ENCODE data around the gene PIERCE2. TPM values are rescaled to one million over a fixed set of nuclear protein-coding genes. Genes with fewer than 3 reads are reported as not detected.
A peak's percentile ranks its signal among the peaks of the same experiment; 100 is the strongest.
"Not testable (repeated sequence)": the region's sequence is repeated elsewhere in the genome, so short reads cannot be mapped to it uniquely, and the experiment has no call there.

PIERCE2 gene
- total and polyA plus RNA-seq, 8 donors: 2.8 to 9.7 (median 4.6) TPM

DNA sequence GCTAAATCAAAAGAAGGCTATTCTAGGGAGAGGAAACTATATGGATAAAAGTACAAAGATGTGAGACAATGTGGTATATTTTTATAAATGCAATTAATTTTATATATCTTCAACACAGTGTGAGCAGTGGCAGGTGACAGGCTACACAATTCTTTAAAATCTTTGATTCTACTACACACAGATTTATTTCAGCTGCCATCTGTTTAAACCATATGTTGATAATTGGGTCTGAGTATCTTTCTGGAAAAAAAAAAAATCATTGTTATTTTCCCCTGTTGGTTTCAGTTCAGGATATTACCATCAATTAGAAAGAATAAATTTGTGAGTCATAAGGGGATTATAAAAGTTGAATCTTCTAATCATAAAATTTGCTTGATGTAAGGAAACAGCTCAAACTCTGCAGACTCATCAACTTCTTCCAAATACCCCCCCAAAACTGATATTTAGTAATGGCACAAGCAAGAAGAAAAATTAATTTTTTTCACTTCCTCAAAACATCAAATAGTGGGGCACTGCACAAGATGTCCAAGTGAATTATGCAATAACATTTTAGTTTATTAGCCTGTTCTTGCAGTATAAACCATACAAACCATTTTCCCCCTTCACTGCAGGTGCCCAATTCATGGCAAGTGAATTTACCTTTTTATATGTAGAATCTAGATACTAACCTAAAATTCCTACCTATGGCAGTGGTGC lies 12.0 kb downstream of the PIERCE2 start:
- DNase-seq: no peak

DNA sequence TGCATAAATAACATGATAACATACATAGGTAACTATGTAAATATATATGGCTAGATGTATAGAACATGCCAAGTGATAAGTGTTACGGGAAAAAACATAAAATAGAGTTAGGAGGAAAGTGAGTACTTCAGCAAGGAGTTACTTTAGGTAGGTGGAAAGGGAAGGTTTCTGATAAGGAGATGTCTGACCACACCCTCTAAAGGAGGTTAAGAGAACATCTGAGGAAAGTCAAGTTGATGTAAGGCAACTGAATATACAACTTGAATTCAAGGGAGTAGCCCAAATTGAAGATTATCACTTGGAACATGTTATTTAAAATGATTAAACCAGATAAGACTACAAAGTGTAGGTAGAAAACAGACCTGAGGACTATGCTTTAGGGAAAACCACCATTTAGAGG lies 13.8 kb downstream of the PIERCE2 start:
- Histone ChIP-seq H3K27ac (no peak overlapping the region), H3K36me3 (no peaks in the 10 kb centered on the region), H3K4me3 (no peak overlapping the region), H3K4me1 (no peaks in the 10 kb centered on the region), H3K27me3 (no peaks in the 10 kb centered on the region), H3K9me3 (no peaks in the 10 kb centered on the region)
- intact Hi-C loops (cut with DNase I): no loop called here
- no peak for DNase-seq
- TF ChIP-seq, protein P1, sequence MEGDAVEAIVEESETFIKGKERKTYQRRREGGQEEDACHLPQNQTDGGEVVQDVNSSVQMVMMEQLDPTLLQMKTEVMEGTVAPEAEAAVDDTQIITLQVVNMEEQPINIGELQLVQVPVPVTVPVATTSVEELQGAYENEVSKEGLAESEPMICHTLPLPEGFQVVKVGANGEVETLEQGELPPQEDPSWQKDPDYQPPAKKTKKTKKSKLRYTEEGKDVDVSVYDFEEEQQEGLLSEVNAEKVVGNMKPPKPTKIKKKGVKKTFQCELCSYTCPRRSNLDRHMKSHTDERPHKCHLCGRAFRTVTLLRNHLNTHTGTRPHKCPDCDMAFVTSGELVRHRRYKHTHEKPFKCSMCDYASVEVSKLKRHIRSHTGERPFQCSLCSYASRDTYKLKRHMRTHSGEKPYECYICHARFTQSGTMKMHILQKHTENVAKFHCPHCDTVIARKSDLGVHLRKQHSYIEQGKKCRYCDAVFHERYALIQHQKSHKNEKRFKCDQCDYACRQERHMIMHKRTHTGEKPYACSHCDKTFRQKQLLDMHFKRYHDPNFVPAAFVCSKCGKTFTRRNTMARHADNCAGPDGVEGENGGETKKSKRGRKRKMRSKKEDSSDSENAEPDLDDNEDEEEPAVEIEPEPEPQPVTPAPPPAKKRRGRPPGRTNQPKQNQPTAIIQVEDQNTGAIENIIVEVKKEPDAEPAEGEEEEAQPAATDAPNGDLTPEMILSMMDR (IDR thresholded peaks at IDR 0.05): no peak
- no peak for FAIRE-seq
- ATAC-seq: no peak
- 0% methylated on average over 1 of the region's 1 CpG for WGBS, 2 donors

More for the DNA sequence above, 12.0 kb downstream of the PIERCE2 start:
- FAIRE-seq (no peak), ATAC-seq (no peak)
- TF ChIP-seq, protein P1 (IDR thresholded peaks at IDR 0.05): no peak
- intact Hi-C loops (cut with DNase I): no loop called here
- no peak overlapping the region for H3K4me3 ChIP-seq
- no peaks in the 10 kb centered on the region for H3K36me3 ChIP-seq
- H3K27me3 ChIP-seq: no peaks in the 10 kb centered on the region
- no peak overlapping the region for H3K27ac ChIP-seq
- H3K9me3 ChIP-seq: no peaks in the 10 kb centered on the region
- no peaks in the 10 kb centered on the region for H3K4me1 ChIP-seq

DNA sequence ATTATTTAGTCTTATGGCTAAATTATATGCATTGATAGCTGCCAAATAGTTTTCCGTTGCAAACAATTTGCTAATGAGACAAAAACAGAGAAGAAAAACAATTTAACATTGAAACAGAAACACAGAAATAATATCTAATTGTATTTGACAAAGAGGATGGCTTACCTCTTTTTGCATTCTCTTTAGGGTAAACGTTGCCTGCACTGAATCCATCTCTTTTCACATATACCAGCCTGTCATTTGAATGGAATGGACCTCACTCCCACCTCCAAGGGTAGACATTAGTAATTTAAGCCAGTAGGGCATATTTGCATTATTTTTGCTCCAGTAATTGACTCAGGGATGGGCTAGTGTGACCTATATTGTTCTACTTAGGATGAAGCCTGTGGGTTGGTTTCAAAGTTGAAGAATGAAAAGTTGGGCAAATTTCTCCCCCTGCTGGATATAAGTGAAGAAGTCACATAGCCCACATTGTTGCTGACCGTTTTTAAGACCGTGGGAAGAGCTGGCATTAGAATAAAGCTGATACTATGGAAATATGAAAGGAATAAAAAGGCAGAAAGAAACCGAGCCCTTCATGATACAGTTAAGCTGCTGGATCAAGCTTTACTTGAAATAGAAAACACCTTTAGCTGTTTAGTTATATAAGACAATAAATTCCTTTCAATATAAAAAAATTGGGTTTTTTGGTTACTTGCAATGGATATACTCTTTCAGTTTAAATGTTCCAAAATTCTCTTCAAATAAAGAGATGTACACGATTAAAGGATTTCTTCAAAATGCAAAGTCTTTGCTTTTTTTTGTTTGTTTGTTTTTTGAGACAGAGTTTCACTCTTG lies 26.9 kb downstream of the PIERCE2 start:
- intact Hi-C loops (cut with DNase I): loop anchor here in 1 of 3 donors (10.0 kb wide), 1 partner anchor 220 kb away; no protein-coding TSS in a partner anchor
- H3K4me3 ChIP-seq: no peak overlapping the region
- H3K9me3 ChIP-seq: no peaks in the 10 kb centered on the region
- ATAC-seq: peak in 3 of 4 donors; percentile 80 to 85 (median 84)
- no peaks in the 10 kb centered on the region for H3K36me3 ChIP-seq
- H3K4me1 ChIP-seq: no peaks in the 10 kb centered on the region
- TF ChIP-seq, protein P1 (IDR thresholded peaks at IDR 0.05): peak in 2 of 4 donors; percentile 21 to 31
- peak; percentile 73 for FAIRE-seq
- WGBS, 2 donors: 34 to 36% methylated on average over 6 of the region's 6 CpGs
- no peak overlapping the region for H3K27ac ChIP-seq
- no peak for DNase-seq
- H3K27me3 ChIP-seq: no peaks in the 10 kb centered on the region

DNA sequence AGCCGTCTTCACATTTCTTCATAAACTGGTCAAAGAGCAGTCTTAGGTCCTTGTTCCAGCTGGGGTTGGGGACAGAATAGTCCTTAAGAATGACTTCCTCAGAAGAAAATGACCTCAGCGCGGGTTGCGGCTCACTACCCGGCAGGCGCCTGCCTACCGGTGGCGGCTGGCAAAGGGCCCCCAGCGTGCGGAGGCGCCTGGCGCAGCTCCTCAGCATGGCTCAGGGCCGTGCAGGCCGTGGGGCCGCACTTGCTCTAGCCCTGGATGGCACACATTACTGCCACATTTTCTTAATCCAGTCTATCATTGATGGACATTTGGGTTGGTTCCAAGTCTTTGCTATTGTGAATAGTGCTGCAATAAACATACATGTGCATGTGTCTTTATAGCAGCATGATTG lies 34.8 kb downstream of the PIERCE2 start:
- H3K27me3 ChIP-seq; intact Hi-C loops (cut with DNase I); H3K27ac ChIP-seq; H3K4me3 ChIP-seq; FAIRE-seq; DNase-seq; ATAC-seq; H3K4me1 ChIP-seq; H3K36me3 ChIP-seq; H3K9me3 ChIP-seq: not testable (repeated sequence)
- WGBS, 2 donors: 87 to 99% methylated on average over 15 of the region's 15 CpGs

DNA sequence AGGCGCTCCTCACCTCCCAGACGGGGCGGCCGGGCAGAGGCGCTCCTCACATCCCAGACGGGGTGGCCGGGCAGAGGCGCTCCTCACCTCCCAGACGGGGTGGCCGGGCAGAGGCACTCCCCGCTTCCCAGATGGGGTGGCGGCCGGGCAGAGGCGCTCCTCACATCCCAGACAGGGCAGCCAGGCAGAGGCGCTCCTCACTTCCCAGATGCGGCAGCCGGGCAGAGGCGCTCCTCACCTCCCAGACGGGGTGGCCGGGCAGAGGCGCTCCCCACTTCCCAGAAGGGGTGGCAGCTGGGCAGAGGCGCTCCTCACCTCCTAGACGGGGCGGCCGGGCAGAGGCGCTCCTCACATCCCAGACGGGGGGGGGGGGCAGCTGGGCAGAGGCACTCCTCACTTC lies 37.6 kb downstream of the PIERCE2 start:
- ATAC-seq; H3K4me3 ChIP-seq; H3K27ac ChIP-seq; H3K4me1 ChIP-seq; H3K27me3 ChIP-seq; DNase-seq; H3K9me3 ChIP-seq; intact Hi-C loops (cut with DNase I); FAIRE-seq; H3K36me3 ChIP-seq: not testable (repeated sequence)
- WGBS, 2 donors: 92 to 93% methylated on average over 18 to 27 of the region's 27 CpGs

DNA sequence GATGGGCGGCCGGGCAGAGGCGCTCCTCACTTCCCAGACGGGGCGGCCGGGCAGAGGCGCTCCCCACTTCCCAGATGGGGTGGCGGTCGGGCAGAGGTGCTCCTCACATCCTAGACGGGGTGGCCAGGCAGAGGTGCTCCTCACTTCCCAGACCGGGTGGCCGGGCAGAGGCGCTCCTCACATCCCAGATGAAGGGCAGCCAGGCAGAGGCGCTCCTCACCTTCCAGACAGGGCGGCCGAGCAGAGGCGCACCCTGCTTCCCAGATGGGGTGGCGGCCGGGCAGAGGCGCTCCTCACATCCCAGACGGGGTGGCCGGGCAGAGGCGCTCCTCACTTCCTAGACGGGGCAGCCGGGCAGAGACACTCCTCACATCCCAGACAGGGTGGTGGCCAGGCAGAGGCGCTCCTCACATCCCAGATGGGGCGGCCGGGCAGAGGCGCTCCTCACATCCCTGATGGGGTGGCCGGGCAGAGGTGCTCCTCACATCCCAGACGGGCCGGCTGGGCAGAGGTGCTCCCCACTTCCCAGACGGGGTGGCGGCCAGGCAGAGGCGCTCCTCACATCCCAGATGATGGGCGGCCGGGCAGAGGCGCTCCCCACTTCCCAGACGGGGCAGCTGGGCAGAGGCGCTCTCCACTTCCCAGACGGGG lies 38.2 kb downstream of the PIERCE2 start:
- ATAC-seq; H3K9me3 ChIP-seq; H3K27me3 ChIP-seq; H3K27ac ChIP-seq; FAIRE-seq; H3K4me3 ChIP-seq; intact Hi-C loops (cut with DNase I); H3K4me1 ChIP-seq; H3K36me3 ChIP-seq: not testable (repeated sequence)
- DNase-seq: peak in 1 of 6 donors; percentile 64
- WGBS, 2 donors: 97 to 99% methylated on average over 34 to 40 of the region's 41 CpGs

DNA sequence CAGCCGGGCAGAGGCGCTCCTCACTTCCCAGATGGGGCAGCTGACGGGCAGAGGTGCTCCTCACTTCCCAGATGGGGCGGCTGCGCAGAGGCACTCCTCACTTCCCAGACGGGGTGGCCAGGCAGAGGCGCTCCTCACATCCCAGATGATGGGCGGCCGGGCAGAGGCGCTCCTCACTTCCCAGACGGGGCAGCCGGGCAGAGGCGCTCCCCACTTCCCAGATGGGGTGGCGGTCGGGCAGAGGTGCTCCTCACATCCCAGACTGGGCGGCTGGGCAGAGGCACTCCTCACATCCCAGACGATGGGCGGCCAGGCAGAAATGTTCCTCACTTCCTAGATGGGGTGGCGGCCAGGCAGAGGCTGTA lies 38.7 kb downstream of the PIERCE2 start:
- H3K27ac ChIP-seq; FAIRE-seq; ATAC-seq; H3K9me3 ChIP-seq; H3K4me3 ChIP-seq; intact Hi-C loops (cut with DNase I); H3K36me3 ChIP-seq; H3K4me1 ChIP-seq; H3K27me3 ChIP-seq: not testable (repeated sequence)
- DNase-seq: peak in 1 of 6 donors; percentile 51
- WGBS, 2 donors: 97 to 98% methylated on average over 11 to 19 of the region's 19 CpGs
